ENCODE measurements around the gene RNF222.

DNA sequence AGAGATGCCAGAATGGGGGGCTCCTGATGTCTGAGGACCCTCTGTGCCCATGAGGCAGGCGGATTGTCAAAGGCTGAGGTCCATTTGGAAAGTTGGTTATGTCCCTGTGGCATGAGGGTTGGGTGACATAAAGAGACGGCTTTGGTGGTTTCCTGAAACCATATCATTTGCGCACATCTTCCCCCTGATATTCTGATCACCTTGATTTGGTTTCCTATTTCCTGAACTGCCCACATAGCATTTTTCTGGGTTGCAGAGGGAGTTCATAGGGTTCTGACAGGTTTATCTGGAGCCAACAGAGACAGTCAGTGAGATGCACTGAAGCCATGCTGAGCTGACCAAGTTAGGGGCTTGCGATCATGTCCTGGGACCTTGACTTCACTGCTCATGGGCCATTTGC, 15.7 kb upstream of the RNF222 start:
- no peak for TF ChIP-seq RCOR1 (IDR thresholded peaks at IDR 0.05; ENCODE audit: insufficient replicate concordance, low read length)
- TF ChIP-seq, protein P1, sequence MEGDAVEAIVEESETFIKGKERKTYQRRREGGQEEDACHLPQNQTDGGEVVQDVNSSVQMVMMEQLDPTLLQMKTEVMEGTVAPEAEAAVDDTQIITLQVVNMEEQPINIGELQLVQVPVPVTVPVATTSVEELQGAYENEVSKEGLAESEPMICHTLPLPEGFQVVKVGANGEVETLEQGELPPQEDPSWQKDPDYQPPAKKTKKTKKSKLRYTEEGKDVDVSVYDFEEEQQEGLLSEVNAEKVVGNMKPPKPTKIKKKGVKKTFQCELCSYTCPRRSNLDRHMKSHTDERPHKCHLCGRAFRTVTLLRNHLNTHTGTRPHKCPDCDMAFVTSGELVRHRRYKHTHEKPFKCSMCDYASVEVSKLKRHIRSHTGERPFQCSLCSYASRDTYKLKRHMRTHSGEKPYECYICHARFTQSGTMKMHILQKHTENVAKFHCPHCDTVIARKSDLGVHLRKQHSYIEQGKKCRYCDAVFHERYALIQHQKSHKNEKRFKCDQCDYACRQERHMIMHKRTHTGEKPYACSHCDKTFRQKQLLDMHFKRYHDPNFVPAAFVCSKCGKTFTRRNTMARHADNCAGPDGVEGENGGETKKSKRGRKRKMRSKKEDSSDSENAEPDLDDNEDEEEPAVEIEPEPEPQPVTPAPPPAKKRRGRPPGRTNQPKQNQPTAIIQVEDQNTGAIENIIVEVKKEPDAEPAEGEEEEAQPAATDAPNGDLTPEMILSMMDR (conservative IDR thresholded peaks at IDR 0.05; ENCODE audit: low read depth, low read length) = no peak
- TF ChIP-seq POLR2A (IDR thresholded peaks at IDR 0.05; ENCODE audit: low read depth, low read length) = no peak

All from IMR-90 (cell line).